Fibroblast of skin of back (primary cell): ENCODE measurements around the gene AIDA.
A peak's percentile ranks its signal among the peaks of the same experiment; 100 is the strongest.

Source experiments
- DNase-seq: peaks from one replicate; pipeline ENCODE4 v3.0.0-alpha.2; 2013

Gene AIDA

GRCh38 chr1:222643938-222644635, 68.2 kb downstream of the AIDA start:
- DNase-seq, result peak; percentile 99

DNA sequence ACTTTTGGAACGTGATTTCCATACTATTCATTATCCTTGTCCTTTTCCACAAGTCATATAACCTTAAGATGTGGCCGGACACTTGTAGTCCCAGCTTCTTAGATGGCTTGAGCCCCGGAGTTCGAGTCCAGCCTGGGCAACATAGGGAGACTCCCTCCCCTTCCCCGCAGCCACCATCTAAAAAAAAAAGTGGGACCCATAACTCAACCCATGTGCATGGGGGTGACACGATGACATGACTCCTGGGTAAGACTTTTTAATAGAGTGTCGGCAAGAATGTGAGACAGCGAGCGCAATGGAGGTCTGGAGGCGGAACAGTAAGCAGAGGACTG, 68.7 kb downstream of the AIDA start:
- no peak for DNase-seq

DNA sequence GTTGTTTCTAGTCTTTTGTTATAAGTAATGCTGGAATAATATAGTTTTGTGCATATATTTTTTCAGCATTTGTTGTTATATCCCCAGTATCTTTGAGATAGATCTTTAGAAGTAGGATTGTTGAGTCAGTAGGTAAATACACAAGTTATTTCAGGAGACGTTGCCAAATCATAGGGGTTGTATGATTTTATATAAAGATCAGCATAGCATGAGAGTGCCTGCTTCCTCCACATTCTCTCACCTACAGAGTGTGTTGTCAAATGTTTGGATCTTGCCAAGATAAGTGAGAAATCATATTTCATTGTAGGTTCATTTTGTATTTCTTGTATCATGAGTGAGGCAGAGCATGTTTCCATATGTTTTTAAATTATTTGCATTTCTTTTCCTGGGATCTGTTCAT, 69.8 kb downstream of the AIDA start:
- no peak for DNase-seq

DNA sequence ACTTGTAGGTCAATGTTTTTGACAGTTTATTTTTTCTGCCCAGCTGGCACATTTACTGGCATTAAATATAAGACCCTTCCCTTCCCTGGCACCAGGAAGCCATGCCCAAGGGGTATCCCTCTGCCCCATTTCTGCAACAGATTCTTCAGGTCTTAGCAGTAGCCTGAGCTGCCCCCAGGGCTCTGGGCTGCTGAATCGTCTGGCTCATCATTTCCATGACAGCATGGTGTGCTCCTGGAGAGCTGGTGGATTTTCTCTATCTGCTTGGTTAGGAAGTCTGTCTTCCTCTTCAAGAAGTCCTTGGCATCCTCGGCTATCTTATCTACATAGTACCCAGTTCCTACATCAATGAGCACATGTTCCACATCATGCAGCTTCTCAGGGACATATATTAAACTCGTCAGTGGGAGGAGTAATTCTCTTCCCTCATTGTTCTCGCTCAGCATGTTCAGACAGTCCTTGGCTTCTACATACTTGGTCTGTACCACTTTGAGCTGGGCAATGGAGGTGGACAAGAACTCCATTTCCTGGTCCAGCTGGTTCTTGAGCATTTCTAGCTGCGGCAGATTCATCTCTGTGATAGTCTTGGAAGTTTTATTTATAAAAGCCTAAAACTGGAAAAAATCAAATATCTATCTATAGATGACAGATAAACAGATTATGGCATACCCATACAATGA, 70.9 kb downstream of the AIDA start:
- DNase-seq, result no peak

- DNase-seq, result peak; percentile 85
Measured at GRCh38 chr1:222634180-222635013, 77.9 kb downstream of the AIDA start.

DNA sequence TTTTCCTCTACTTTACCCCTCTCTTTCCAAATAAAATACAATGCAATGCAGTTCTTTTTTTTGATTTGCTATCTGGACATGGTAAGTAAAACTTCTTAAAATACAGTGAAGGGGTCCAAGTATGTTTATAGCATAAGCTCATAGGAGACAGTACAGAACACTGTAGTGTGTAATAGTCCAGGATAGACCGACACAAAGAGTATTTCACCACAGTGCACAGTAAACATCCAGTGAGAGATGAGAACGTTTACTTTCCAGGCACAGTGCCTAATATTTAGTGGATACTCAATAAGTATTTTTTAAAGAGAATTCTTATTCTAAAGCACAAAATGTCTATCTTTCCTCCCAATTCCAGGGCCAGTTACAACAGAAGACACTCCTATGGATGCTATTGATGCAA, 79.5 kb downstream of the AIDA start:
- no peak for DNase-seq

- DNase-seq, result no peak
Measured at GRCh38 chr1:222631611-222632208, 80.6 kb downstream of the AIDA start.

DNA sequence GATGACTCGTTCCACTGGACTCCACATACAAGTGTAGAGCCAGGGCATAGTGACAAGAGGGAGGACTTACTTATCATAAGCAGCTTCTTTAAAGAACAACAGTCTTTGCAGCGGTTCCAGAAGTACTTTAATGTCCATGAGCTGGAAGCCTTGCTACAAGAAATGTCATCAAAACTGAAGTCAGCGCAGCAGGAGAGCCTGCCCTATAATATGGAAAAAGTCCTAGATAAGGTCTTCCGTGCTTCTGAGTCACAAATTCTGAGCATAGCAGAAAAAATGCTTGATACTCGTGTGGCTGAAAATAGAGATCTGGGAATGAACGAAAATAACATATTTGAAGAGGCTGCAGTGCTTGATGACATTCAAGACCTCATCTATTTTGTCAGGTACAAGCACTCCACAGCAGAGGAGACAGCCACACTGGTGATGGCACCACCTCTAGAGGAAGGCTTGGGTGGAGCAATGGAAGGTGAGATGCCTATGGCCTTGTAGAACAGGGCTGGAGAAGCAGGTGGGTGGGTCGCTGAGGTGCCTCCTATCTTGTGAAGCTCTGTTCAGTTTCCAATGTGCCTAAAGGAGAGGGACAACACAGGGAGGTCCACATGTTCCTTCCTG, 82.3 kb downstream of the AIDA start:
- peak; percentile 27 for DNase-seq

DNA sequence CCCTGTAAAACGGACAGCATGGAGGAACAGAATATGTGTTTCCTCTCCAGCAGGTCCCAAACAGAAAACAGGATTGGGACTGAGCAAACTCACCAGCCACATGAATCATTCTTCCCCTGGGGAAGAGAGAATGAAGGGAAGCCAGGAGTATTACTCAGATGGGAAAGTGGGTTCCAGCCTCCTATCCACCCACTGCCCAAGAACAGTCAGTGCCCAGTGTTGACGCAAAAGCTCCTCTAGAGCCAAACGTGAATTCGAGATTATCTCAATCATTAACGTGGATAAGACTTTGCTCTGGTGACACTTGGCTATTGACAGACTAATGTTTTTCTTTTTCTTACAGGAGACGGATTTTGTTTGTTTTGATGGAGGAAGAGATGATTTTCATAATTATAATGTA, 85.1 kb downstream of the AIDA start:
- DNase-seq, result peak; percentile 36

DNA sequence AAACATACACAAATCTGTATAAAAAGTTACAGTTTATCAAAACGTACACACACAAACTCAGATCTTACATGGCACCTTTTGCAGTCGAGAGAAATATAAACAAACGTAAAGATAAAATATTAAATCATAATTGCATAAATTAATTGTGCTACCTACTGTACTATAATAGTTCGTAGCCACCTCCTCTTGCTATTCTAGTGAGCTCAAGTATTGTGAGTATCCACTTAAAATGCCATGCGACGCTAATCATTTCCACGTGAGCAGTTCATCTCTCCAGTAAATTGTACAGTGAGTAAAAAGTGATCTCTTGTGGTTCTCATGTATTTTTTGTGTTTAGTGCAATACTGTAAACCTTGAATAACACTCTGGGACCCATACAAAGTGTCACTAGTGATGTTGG, 88.1 kb downstream of the AIDA start:
- no peak for DNase-seq

- DNase-seq, result no peak
Measured at GRCh38 chr1:222623458-222623857, 88.8 kb downstream of the AIDA start.

- no peak for DNase-seq
Measured at GRCh38 chr1:222622765-222623164, 89.5 kb downstream of the AIDA start.

- DNase-seq, result no peak
Measured at GRCh38 chr1:222620566-222620965, 91.7 kb downstream of the AIDA start.

- peak; percentile 26 for DNase-seq
Measured at GRCh38 chr1:222618880-222619596, 93.3 kb downstream of the AIDA start.
